Activated CD4-positive, alpha-beta T cell treated with anti-CD3 and anti-CD28 coated beads, Interleukin-2, amount 10 ng/mL, durations not matched to agents 24 days and 14 days (primary cell): Measurements from ENCODE around the gene SKIC8. TPM values are rescaled to one million over a fixed set of nuclear protein-coding genes. Genes with fewer than 3 reads are reported as not detected.

ENCODE experiments used
- DNase-seq: peaks from one replicate; pipeline ENCODE4 v3.0.0; 2022
- H3K27ac Mint-ChIP-seq: one replicate; pipeline ENCODE4 v1.8.0; 2022; ENCODE audit warnings: mild to moderate bottlenecking, mixed read lengths
- H3K27me3 Mint-ChIP-seq: one replicate; pipeline ENCODE4 v1.8.0; 2022; ENCODE audit warnings: mixed read lengths
- H3K36me3 Mint-ChIP-seq: one replicate; pipeline ENCODE4 v1.8.0; 2022; ENCODE audit warnings: low read depth, mild to moderate bottlenecking, mixed read lengths
- H3K4me1 Mint-ChIP-seq: one replicate; pipeline ENCODE4 v1.8.0; 2021; ENCODE audit warnings: mixed read lengths
- H3K4me3 Mint-ChIP-seq: one replicate; pipeline ENCODE4 v1.8.0; 2022; ENCODE audit warnings: mild to moderate bottlenecking, moderate library complexity, mixed read lengths
- H3K9me3 Mint-ChIP-seq: one replicate; pipeline ENCODE4 v1.8.0; 2021; ENCODE audit warnings: mixed read lengths
- intact Hi-C: fragments of 100-400 bp; cut with micrococcal nuclease; formaldehyde crosslinking; loops from one replicate; pipeline ENCODE4 v1.15.1; 2023
- total RNA-seq: library from RNA; stranded (reverse); gene quantifications from 2 replicates; pipeline ENCODE4 v1.2.3, GENCODE V29; 2022

The SKIC8 gene
- total RNA-seq, 1 donor from 2014 or later, result 57.6 TPM

- DNase-seq, result no peak
- intact Hi-C loops, result no loop called here
- Mint-ChIP-seq H3K27ac (no peak overlapping the region), H3K9me3 (no peaks in the 10 kb centered on the region), H3K36me3 (no peaks in the 10 kb centered on the region), H3K27me3 (peaks cover 8% of the 10 kb centered on the region), H3K4me1 (no peaks in the 10 kb centered on the region), H3K4me3 (no peak overlapping the region)
Observed at GRCh38 chr15:78329625-78330024, 30.2 kb upstream of the SKIC8 start.

DNA sequence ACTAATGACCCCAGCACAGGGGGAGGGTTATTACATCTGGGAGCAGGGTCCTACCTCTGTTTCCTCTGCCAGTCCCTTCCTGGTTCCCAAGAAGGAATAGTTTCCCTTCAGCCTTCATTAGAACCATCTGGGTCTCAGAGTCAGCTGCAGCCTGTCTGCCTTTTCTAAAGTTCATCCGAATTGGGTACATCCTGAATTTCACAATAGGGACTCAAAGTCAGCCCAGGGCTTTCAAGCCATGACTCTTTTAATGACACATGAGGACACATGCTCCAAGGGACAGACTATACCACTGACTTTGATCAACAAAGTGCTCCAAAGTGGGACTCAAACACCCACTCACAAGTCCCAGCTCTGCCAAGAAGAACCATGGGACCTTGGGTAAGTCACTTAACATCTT, 28.1 kb upstream of the SKIC8 start:
- no peaks in the 10 kb centered on the region for H3K4me1 Mint-ChIP-seq
- no peaks in the 10 kb centered on the region for H3K36me3 Mint-ChIP-seq
- intact Hi-C loops, result no loop called here
- no peaks in the 10 kb centered on the region for H3K9me3 Mint-ChIP-seq
- peaks cover 11% of the 10 kb centered on the region for H3K27me3 Mint-ChIP-seq
- no peak overlapping the region for H3K27ac Mint-ChIP-seq
- DNase-seq, result no peak
- H3K4me3 Mint-ChIP-seq, result no peak overlapping the region

DNA sequence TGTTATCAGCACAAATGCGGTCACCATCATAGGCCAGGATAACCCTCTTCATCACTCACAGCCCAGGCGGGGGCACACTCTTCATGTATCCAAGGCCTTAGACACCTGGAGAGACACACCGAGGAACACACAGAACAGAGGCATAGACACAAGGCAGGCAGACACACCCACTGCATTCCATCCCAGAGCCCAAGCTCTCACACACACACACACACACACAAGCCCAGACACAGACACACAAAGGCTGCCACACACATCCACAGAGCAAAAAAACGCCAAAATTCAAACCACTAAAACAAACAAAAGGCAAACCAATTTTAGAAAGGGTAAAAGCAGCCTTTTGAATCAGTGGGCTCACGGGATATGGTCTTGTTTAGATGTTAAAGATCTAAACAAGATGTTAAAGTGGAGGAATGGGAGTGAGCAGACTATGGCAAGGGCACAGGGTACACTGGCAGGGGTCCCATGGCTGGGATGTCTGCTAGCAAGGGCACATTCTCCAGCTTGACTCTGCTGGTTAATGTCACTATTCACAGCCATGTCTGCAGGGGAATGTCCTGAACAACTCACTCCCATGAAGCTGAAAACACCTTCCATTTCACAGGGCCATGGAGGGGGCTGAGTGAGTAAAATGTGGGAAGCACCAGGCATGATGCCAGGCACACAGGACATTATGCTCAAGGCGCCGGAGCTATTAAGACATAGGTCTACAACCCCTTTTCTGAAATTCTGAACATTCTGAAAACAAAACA, 25.9 kb upstream of the SKIC8 start:
- Mint-ChIP-seq H3K27me3 (peaks cover 11% of the 10 kb centered on the region), H3K27ac (no peak overlapping the region), H3K9me3 (no peaks in the 10 kb centered on the region), H3K4me1 (no peaks in the 10 kb centered on the region), H3K36me3 (no peaks in the 10 kb centered on the region), H3K4me3 (no peak overlapping the region)
- intact Hi-C loops, result no loop called here
- DNase-seq, result no peak

DNA sequence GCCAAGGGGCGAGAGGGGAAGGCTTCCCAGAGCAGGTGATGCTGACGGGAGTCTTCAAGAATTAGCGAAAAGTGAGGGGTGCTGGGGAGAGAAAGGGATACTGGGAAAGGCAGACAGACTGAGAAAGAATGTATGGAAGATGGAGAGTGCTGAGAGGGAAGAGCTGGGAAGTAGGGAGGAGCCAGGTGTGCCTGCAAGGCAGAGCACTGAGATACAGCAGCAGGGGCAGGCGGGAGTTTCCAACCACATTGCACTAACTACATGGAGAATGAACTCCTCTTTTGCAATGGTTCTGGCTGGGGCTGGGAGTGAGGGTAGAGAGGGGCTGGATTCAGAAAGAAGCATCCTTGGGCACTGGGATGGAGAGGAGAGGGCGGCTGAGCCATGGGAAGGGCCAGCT, 24.7 kb upstream of the SKIC8 start:
- DNase-seq, result no peak
- Mint-ChIP-seq H3K4me1 (no peaks in the 10 kb centered on the region), H3K9me3 (no peaks in the 10 kb centered on the region), H3K27ac (no peak overlapping the region), H3K27me3 (peaks cover 9% of the 10 kb centered on the region), H3K36me3 (no peaks in the 10 kb centered on the region), H3K4me3 (no peak overlapping the region)
- intact Hi-C loops, result no loop called here

DNA sequence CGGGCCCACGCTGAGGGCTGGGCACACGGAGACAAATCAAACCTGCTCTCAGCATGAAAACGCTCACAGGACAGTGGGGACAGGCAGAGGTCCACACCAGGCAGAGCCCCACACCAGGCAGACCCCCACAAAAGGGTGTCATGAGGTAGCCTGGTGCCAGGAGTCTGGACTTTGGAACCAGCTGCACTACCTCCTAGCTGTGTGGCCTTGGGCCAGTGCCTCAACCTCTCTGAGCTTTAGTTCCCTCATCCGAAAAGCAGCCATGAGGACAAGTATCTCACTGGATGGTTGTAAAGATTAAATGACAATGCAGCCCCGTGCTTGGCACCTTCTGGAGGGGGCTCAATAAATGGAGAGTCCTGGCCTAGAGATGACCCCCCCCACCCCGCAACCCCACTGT, 24.3 kb upstream of the SKIC8 start:
- intact Hi-C loops, result no loop called here
- H3K4me3 Mint-ChIP-seq, result no peak overlapping the region
- DNase-seq, result no peak
- H3K27me3 Mint-ChIP-seq, result peaks cover 9% of the 10 kb centered on the region
- H3K27ac Mint-ChIP-seq, result no peak overlapping the region
- H3K9me3 Mint-ChIP-seq, result no peaks in the 10 kb centered on the region
- H3K36me3 Mint-ChIP-seq, result no peaks in the 10 kb centered on the region
- H3K4me1 Mint-ChIP-seq, result no peaks in the 10 kb centered on the region

DNA sequence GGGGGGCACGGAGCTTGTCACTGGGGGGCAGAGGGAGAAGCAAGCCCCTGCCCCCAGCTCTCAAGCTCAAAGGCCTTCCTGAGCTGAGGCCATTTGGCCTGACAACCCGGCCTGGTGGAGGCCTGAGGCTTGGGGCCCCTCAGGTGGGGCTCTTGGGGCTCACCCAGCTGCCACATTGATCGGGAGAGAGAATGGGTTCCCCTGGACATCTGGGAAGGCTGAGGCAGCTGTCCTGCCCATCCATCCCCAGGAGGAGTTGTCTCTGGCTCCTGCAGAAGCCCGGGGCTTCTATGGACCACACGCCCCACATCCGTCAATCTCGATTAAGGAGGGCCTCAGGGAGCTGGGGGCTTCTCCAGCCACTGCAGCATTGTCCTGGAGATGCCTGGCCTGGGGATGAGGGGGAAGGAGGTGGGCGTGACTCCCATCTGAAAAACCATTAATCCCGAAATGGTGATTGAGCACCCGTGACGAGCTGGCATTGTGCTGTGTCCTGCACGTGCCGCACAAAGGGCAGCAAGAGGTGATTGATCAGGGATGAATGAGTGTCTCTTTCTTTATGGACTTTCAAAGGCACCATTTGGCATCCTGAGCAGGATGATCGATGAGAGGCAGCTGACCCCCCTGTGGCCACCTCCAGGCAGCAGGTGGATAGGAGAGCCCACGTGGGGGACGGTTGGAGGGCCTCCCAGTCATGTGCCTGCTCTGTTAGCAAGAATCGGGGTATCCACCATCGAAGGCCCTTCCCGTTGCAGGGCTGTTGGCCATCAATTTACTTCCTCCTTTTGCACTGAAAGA, 23.5 kb upstream of the SKIC8 start:
- Mint-ChIP-seq H3K27ac (no peak overlapping the region), H3K36me3 (no peaks in the 10 kb centered on the region), H3K4me1 (no peaks in the 10 kb centered on the region), H3K4me3 (no peak overlapping the region), H3K27me3 (peaks cover 9% of the 10 kb centered on the region), H3K9me3 (no peaks in the 10 kb centered on the region)
- no peak for DNase-seq
- intact Hi-C loops, result no loop called here

DNA sequence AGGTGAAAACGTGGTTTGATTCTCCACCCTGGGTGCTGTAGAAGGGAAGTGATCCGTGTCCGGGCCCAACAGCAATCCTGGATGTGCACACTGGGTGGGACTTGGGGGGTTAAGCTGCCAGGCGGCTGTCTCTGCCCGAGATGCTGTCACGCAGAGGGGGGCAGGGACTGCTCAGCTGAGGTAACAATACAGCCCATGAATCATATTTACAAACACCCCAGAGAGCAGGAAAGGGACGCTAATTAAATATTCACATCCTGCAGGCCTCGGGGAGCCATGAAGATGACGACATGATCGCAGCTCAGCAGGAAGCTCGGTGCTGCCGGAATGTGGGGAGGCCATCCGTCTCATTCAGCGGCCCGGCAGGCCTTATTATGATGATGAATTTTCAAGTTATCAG, 22.8 kb upstream of the SKIC8 start:
- Mint-ChIP-seq H3K4me1 (no peaks in the 10 kb centered on the region), H3K27me3 (peaks cover 10% of the 10 kb centered on the region), H3K36me3 (no peaks in the 10 kb centered on the region), H3K9me3 (no peaks in the 10 kb centered on the region), H3K27ac (no peak overlapping the region), H3K4me3 (no peak overlapping the region)
- intact Hi-C loops, result no loop called here
- DNase-seq, result no peak

DNA sequence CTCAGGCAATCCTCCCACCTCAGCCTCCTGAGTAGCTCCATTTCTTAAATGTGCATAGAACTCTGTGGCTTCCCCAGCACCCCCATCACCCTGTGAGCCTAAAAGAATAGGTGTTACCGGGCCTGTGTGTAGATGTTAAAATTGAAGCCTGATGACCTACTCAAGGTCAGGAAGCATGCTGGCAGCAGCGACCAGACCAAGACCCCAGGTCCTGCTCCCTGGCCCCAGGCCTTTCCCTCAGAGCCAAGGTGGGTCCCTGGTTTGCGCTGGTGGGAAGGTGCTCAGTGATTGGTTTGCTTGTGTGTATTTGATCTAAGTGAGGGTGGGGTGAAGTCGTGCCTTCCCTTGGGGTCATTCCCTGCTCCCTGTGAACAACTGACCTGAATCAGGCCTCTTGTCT, 22.4 kb upstream of the SKIC8 start:
- no peaks in the 10 kb centered on the region for H3K4me1 Mint-ChIP-seq
- H3K4me3 Mint-ChIP-seq, result no peak overlapping the region
- no peaks in the 10 kb centered on the region for H3K9me3 Mint-ChIP-seq
- no peak overlapping the region for H3K27ac Mint-ChIP-seq
- peaks cover 8% of the 10 kb centered on the region for H3K27me3 Mint-ChIP-seq
- intact Hi-C loops, result no loop called here
- no peaks in the 10 kb centered on the region for H3K36me3 Mint-ChIP-seq
- DNase-seq, result no peak

DNA sequence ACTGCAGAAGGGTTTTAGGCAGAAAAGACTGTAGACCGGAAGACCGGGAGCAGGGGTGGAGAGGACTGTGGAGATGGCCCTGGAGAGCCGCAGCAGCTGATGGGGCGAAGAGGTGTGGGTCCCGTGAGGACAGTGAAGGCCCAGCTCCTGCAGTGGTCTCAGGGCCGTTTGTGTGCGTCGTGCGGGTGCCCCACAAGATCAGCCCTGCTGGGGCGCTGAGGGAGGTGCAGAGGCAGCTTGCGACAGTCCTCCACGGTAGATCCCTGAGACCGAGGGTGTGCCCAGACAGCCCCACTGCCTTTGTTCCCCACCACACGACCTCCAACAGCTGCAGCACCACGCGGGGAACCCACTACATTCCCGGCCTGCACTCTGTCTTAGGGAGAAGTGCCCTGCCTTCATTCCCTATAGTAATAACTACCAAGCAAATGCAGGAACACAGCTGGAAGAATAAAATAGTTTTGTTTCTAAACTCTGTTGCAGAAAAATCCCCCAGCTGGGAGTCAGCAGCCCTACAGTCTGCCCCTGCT, 21.7 kb upstream of the SKIC8 start:
- peaks cover 8% of the 10 kb centered on the region for H3K27me3 Mint-ChIP-seq
- no peaks in the 10 kb centered on the region for H3K36me3 Mint-ChIP-seq
- no peaks in the 10 kb centered on the region for H3K9me3 Mint-ChIP-seq

DNA sequence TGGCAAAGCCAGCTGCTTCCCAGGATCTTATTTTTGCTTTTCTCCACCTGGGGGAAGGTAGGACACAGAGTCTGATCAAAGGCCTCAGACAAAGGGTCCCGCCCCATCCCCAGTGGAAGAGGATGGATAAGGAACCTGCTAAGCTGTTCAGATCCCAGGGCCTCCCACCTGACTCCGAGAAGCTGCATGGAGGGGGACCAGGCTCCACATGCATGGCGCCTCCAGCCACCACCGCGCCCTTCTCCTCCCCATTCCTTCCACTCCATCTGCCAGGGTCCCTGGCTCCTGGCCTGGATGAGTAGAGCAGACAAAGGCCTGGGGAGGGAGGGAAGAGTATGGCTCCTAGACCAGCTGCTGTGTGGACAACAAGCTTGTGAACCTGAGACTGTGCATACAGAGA, 20.8 kb upstream of the SKIC8 start:
- intact Hi-C loops, result no loop called here
- no peaks in the 10 kb centered on the region for H3K9me3 Mint-ChIP-seq
- H3K27ac Mint-ChIP-seq, result no peak overlapping the region
- no peak overlapping the region for H3K4me3 Mint-ChIP-seq
- H3K27me3 Mint-ChIP-seq, result peaks cover 8% of the 10 kb centered on the region
- no peaks in the 10 kb centered on the region for H3K4me1 Mint-ChIP-seq
- DNase-seq, result no peak
- no peaks in the 10 kb centered on the region for H3K36me3 Mint-ChIP-seq

More for the DNA sequence above, 21.7 kb upstream of the SKIC8 start:
- no peak overlapping the region for H3K27ac Mint-ChIP-seq
- no peak overlapping the region for H3K4me3 Mint-ChIP-seq
- H3K4me1 Mint-ChIP-seq, result no peaks in the 10 kb centered on the region
- intact Hi-C loops, result no loop called here
- DNase-seq, result no peak

DNA sequence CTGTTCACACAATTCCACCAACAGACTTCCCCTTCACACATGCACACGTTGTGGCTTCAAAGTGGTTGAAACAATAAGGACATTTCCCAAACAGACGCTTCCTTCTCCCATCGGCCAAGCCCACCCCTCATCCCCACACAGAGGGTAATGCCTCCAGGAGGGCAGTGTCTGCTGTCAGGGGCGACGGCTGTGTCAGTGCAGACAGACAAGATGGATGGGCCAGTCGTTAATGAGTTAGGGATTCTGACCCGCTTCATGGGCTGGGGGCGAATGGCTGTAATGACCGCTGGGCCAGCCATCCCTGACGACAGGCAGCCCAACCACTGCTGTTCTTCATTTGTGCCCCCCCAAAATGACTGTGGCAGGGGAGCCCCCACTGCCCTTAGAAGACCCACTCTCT, 20.2 kb upstream of the SKIC8 start:
- no peak for DNase-seq
- H3K4me1 Mint-ChIP-seq, result no peaks in the 10 kb centered on the region
- H3K27ac Mint-ChIP-seq, result no peak overlapping the region
- H3K27me3 Mint-ChIP-seq, result peaks cover 8% of the 10 kb centered on the region
- intact Hi-C loops, result no loop called here
- no peak overlapping the region for H3K4me3 Mint-ChIP-seq
- no peaks in the 10 kb centered on the region for H3K36me3 Mint-ChIP-seq
- H3K9me3 Mint-ChIP-seq, result no peaks in the 10 kb centered on the region

- Mint-ChIP-seq H3K4me1 (no peaks in the 10 kb centered on the region), H3K27ac (no peak overlapping the region), H3K4me3 (no peak overlapping the region), H3K9me3 (no peaks in the 10 kb centered on the region), H3K36me3 (no peaks in the 10 kb centered on the region), H3K27me3 (peaks cover 1% of the 10 kb centered on the region)
- no peak for DNase-seq
- intact Hi-C loops, result no loop called here
Observed at GRCh38 chr15:78317145-78317836, 17.9 kb upstream of the SKIC8 start.

- Mint-ChIP-seq H3K27ac (no peak overlapping the region), H3K27me3 (peaks cover 1% of the 10 kb centered on the region), H3K4me1 (no peaks in the 10 kb centered on the region), H3K9me3 (no peaks in the 10 kb centered on the region), H3K36me3 (no peaks in the 10 kb centered on the region), H3K4me3 (no peak overlapping the region)
- no peak for DNase-seq
- intact Hi-C loops, result no loop called here
Observed at GRCh38 chr15:78316283-78317083, 17.1 kb upstream of the SKIC8 start.
